DND-41 (cell line): ENCODE measurements around the gene DCBLD2.

Experiments used
- ATAC-seq: fragments of 200-7000 bp; cut with Tn5 transposase; 3 replicates; pipeline ENCODE4 v1.9.1; 2021; ENCODE audit warnings: low read depth; ENCODE audit not compliant: insufficient read depth
- DNase-seq: peaks from one replicate; pipeline ENCODE4 v3.0.0-alpha.2; 2020
- H2AFZ ChIP-seq: 2 replicates; pipeline ENCODE4 v1.6.0; 2012; ENCODE audit warnings: low read depth, low read length
- H3K27ac ChIP-seq: 2 replicates; pipeline ENCODE4 v1.5.1; 2012; ENCODE audit warnings: low read length, inconsistent platforms
- H3K27me3 ChIP-seq: fragments of 200-600 bp; sonication (generic); 2 replicates; pipeline ENCODE4 v1.6.0; 2012; ENCODE audit warnings: low read length, mild to moderate bottlenecking, inconsistent platforms; ENCODE audit not compliant: insufficient read depth, poor library complexity
- H3K36me3 ChIP-seq: 2 replicates; pipeline ENCODE4 v1.5.1; 2012; ENCODE audit warnings: low read length, inconsistent platforms; ENCODE audit not compliant: insufficient read depth
- H3K4me1 ChIP-seq: 2 replicates; pipeline ENCODE4 v1.5.1; 2012; ENCODE audit warnings: mild to moderate bottlenecking, low read length; ENCODE audit not compliant: insufficient read depth
- H3K4me2 ChIP-seq: 2 replicates; pipeline ENCODE4 v1.6.0; 2012; ENCODE audit warnings: mild to moderate bottlenecking, moderate library complexity, low read length, inconsistent platforms; ENCODE audit not compliant: insufficient read depth
- H3K4me3 ChIP-seq, 2 experiments: fragments of 200-600 bp in 1 of 2; shearing (Covaris generic) in 1 of 2; 2 replicates each; pipeline ENCODE4 v1.5.1; 2012 to 2016; ENCODE audit warnings: inconsistent platforms in 2 of 2, low read length in 2 of 2, mild to moderate bottlenecking in 2 of 2, low read depth in 1 of 2, moderate library complexity in 1 of 2
- H3K79me2 ChIP-seq: 2 replicates; pipeline ENCODE4 v1.6.0; 2012; ENCODE audit warnings: low read length, inconsistent platforms; ENCODE audit not compliant: insufficient read depth
- H3K9ac ChIP-seq: 2 replicates; pipeline ENCODE4 v1.6.0; 2012; ENCODE audit warnings: low read depth, mild to moderate bottlenecking, inconsistent platforms, low read length, moderate library complexity
- H3K9me3 ChIP-seq: 2 replicates; pipeline ENCODE4 v1.5.1; 2012; ENCODE audit warnings: low read length, moderate library complexity, mild to moderate bottlenecking, inconsistent platforms; ENCODE audit not compliant: insufficient read depth, severe bottlenecking
- H4K20me1 ChIP-seq: 2 replicates; pipeline ENCODE4 v1.6.0; 2012; ENCODE audit warnings: low read length; ENCODE audit not compliant: insufficient read depth
- CTCF ChIP-seq: IDR thresholded peaks from 2 replicates; pipeline ENCODE4 v1.5.1; 2012; ENCODE audit warnings: borderline replicate concordance, low read length, moderate library complexity, mild to moderate bottlenecking; ENCODE audit not compliant: poor library complexity, severe bottlenecking; ENCODE audit errors: extremely low read depth
- EZH2 ChIP-seq: IDR thresholded peaks from 3 replicates; pipeline ENCODE4 v1.6.1; 2012; ENCODE audit warnings: borderline replicate concordance, low read depth, mild to moderate bottlenecking, moderate library complexity, low read length, inconsistent platforms; ENCODE audit not compliant: severe bottlenecking

DCBLD2 gene

DNA sequence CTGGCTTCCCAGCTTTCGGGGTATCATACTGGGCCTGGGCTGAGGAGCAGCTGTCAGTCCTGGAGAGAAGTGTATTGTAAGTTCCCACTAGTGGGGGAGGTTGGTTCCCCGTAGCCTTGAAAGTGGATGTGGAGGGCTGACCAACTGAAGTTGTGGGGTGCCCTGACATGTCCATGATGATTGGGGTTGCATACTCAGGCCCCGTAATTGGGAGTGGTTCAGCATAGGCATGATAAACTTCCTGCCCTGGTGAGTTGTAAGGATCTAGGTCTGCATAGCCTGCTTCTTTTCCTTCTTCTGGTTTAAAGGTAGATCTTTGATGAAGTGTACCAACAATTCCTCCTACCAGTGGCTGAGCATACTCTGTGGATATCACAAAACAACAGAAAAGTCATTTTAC, 102.0 kb downstream of the DCBLD2 start:
- no peaks in the 10 kb centered on the region for H3K27me3 ChIP-seq
- H3K4me2 ChIP-seq: no peak overlapping the region
- no peak overlapping the region; the same call in 1 of the 2 replicates for H3K27ac ChIP-seq
- no peaks in the 10 kb centered on the region for H4K20me1 ChIP-seq
- TF ChIP-seq EZH2 (no peak), CTCF (no peak)
- no peak overlapping the region for H3K9ac ChIP-seq
- no peaks in the 10 kb centered on the region for H3K79me2 ChIP-seq
- no peaks in the 10 kb centered on the region for H3K9me3 ChIP-seq
- DNase-seq (no peak), ATAC-seq (peak; percentile 40; the same call in 2 of the 3 replicates)
- no peak overlapping the region for H2AFZ ChIP-seq
- H3K36me3 ChIP-seq: peaks cover 20% of the 10 kb centered on the region
- H3K4me3 ChIP-seq: no peak overlapping the region
- peaks cover 8% of the 10 kb centered on the region; the same call in 1 of the 2 replicates for H3K4me1 ChIP-seq

- no peak overlapping the region for H2AFZ ChIP-seq
- ATAC-seq (no peak; the same call in 2 of the 3 replicates), DNase-seq (no peak)
- no peaks in the 10 kb centered on the region for H4K20me1 ChIP-seq
- H3K79me2 ChIP-seq: no peaks in the 10 kb centered on the region
- H3K36me3 ChIP-seq: peaks cover 20% of the 10 kb centered on the region
- H3K9me3 ChIP-seq: no peaks in the 10 kb centered on the region
- H3K4me3 ChIP-seq: no peak overlapping the region
- no peak for TF ChIP-seq EZH2
- TF ChIP-seq CTCF: no peak
- no peaks in the 10 kb centered on the region for H3K27me3 ChIP-seq
- H3K9ac ChIP-seq: no peak overlapping the region
- H3K4me1 ChIP-seq: peaks cover 8% of the 10 kb centered on the region; the same call in 1 of the 2 replicates
- H3K4me2 ChIP-seq: no peak overlapping the region
- H3K27ac ChIP-seq: no peak overlapping the region
These were observed 102.7 kb downstream of the DCBLD2 start for GRCh38 chr3:98798820-98799219.

- H3K4me1 ChIP-seq: peaks cover 8% of the 10 kb centered on the region; the same call in 1 of the 2 replicates
- H3K27me3 ChIP-seq: no peaks in the 10 kb centered on the region
- DNase-seq (no peak), ATAC-seq (no peak)
- H3K79me2 ChIP-seq: no peaks in the 10 kb centered on the region
- H3K36me3 ChIP-seq: peaks cover 20% of the 10 kb centered on the region
- no peak overlapping the region for H3K27ac ChIP-seq
- H3K9ac ChIP-seq: no peak overlapping the region
- no peak overlapping the region for H3K4me3 ChIP-seq
- no peaks in the 10 kb centered on the region for H3K9me3 ChIP-seq
- TF ChIP-seq CTCF: no peak
- TF ChIP-seq EZH2: no peak
- H3K4me2 ChIP-seq: no peak overlapping the region
- H2AFZ ChIP-seq: no peak overlapping the region
- no peaks in the 10 kb centered on the region for H4K20me1 ChIP-seq
These were observed 103.6 kb downstream of the DCBLD2 start for GRCh38 chr3:98797905-98798304.

DNA sequence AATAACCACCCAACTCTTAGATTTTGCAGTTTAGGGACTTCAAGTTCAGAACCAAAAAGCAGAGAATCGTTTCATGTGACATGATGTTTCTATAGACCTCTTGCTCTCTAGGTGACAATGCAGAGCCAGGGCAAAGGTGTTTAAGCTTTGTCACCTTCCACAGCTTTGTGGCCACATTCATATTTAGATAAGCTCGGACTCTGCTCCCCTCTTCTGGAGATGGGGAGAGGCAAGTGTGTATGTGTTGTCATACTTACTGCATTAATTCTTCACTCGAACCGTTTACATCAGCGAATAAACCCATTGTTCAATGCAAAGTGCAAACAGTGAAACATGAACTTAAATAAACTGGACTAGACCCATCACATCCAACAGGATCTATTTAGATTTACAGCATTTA, 105.2 kb downstream of the DCBLD2 start:
- H3K9me3 ChIP-seq: no peaks in the 10 kb centered on the region
- H3K36me3 ChIP-seq: peaks cover 20% of the 10 kb centered on the region
- ATAC-seq: no peak
- H3K4me1 ChIP-seq: peaks cover 8% of the 10 kb centered on the region; the same call in 1 of the 2 replicates
- DNase-seq: no peak
- no peak overlapping the region for H3K27ac ChIP-seq
- H2AFZ ChIP-seq: no peak overlapping the region
- no peaks in the 10 kb centered on the region for H3K27me3 ChIP-seq
- H3K9ac ChIP-seq: no peak overlapping the region
- no peaks in the 10 kb centered on the region for H4K20me1 ChIP-seq
- TF ChIP-seq CTCF (no peak), EZH2 (no peak)
- H3K4me2 ChIP-seq: no peak overlapping the region
- H3K4me3 ChIP-seq: no peak overlapping the region
- H3K79me2 ChIP-seq: no peaks in the 10 kb centered on the region
